ENCODE results near the gene TULP4.

DNA sequence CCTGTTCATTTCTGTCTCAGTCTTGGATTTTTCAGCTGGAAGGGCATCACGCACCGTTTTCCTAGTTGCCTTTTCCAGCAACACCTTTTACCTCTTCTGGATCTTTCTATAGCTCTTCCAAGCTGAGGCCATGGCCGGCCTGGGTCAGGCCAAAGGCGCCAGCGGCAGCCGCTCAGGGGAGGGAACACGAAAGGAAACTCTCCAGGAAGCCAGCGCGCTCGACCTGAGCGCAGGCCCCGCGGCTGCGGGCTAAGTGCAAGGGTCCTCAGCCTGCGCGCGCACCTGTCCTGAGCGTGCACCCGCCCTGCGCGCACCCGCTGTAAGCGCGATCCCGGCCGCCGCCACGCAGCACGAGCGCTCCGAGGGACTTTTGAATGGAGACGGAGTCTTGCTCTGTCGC lies 203.8 kb downstream of the TULP4 start:
- TF ChIP-seq EZH2 (IDR thresholded peaks at IDR 0.05), result no peak
- TF ChIP-seq FOXP2 (optimal IDR thresholded peaks at IDR 0.05; ENCODE audit: control extremely low read depth, extremely low read length, insufficient read depth), result no peak

Data from SK-N-MC (cell line).